ENCODE results near the gene ZNF157. TPM values are rescaled to one million over a fixed set of nuclear protein-coding genes. Genes with fewer than 3 reads are reported as not detected.

Gene ZNF157
- total RNA-seq, 1 donor: under 0.01 TPM

GRCh38 chrX:47420962-47421361, 50.6 kb downstream of the ZNF157 start:
- no peaks in the 10 kb centered on the region for H3K79me2 ChIP-seq (ENCODE audit: insufficient read depth, low read length)
- H3K4me3 ChIP-seq (ENCODE audit: insufficient read depth, low read length): no peak overlapping the region
- H3K27me3 ChIP-seq (ENCODE audit: insufficient read depth, low read length): no peaks in the 10 kb centered on the region
- H3K27ac ChIP-seq (ENCODE audit: low read depth, low read length): no peak overlapping the region
- no peaks in the 10 kb centered on the region for H3K4me1 ChIP-seq (ENCODE audit: insufficient read depth, low read length)
- DNase-seq (ENCODE audit: insufficient read length, low spot score, missing footprints): no peak
- H3K4me2 ChIP-seq (ENCODE audit: insufficient read depth, low read length): no peak overlapping the region
- TF ChIP-seq, protein P1, sequence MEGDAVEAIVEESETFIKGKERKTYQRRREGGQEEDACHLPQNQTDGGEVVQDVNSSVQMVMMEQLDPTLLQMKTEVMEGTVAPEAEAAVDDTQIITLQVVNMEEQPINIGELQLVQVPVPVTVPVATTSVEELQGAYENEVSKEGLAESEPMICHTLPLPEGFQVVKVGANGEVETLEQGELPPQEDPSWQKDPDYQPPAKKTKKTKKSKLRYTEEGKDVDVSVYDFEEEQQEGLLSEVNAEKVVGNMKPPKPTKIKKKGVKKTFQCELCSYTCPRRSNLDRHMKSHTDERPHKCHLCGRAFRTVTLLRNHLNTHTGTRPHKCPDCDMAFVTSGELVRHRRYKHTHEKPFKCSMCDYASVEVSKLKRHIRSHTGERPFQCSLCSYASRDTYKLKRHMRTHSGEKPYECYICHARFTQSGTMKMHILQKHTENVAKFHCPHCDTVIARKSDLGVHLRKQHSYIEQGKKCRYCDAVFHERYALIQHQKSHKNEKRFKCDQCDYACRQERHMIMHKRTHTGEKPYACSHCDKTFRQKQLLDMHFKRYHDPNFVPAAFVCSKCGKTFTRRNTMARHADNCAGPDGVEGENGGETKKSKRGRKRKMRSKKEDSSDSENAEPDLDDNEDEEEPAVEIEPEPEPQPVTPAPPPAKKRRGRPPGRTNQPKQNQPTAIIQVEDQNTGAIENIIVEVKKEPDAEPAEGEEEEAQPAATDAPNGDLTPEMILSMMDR (IDR thresholded peaks at IDR 0.05; ENCODE audit: extremely low read depth, low read depth, low read length): no peak
- no peaks in the 10 kb centered on the region for H3K36me3 ChIP-seq (ENCODE audit: insufficient read depth, low read length)
- H2AFZ ChIP-seq (ENCODE audit: low read length): no peak overlapping the region
- H3K9me3 ChIP-seq (ENCODE audit: low read depth, low read length): no peaks in the 10 kb centered on the region
- no peaks in the 10 kb centered on the region for H4K20me1 ChIP-seq (ENCODE audit: insufficient read depth, low read length)

DNA sequence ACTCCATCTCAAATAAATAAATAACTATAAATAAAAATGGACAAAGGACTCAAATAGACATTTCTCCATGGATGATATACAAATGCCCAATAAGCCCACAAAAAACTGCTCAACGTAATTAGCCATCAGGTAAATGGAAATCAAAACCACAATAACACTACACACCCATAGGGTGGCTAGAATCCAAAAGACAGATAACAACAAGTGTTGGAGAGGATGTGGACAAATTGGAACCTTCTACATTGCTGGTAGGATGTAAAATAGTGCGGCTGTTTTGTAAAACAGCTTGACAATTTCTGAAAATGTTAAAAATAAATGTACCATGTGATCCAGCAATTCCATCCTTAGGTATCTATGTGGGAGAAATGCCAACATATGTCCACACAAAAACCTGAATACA, 52.1 kb downstream of the ZNF157 start:
- no peaks in the 10 kb centered on the region for H3K4me1 ChIP-seq (ENCODE audit: insufficient read depth, low read length)
- no peaks in the 10 kb centered on the region for H3K79me2 ChIP-seq (ENCODE audit: insufficient read depth, low read length)
- H3K4me2 ChIP-seq (ENCODE audit: insufficient read depth, low read length): no peak overlapping the region
- TF ChIP-seq, protein P1 (IDR thresholded peaks at IDR 0.05; ENCODE audit: extremely low read depth, low read depth, low read length): no peak
- no peaks in the 10 kb centered on the region for H4K20me1 ChIP-seq (ENCODE audit: insufficient read depth, low read length)
- H2AFZ ChIP-seq (ENCODE audit: low read length): no peak overlapping the region
- no peak overlapping the region for H3K4me3 ChIP-seq (ENCODE audit: insufficient read depth, low read length)
- no peaks in the 10 kb centered on the region for H3K9me3 ChIP-seq (ENCODE audit: low read depth, low read length)
- DNase-seq (ENCODE audit: insufficient read length, low spot score, missing footprints): no peak
- H3K27me3 ChIP-seq (ENCODE audit: insufficient read depth, low read length): no peaks in the 10 kb centered on the region
- H3K27ac ChIP-seq (ENCODE audit: low read depth, low read length): no peak overlapping the region
- no peaks in the 10 kb centered on the region for H3K36me3 ChIP-seq (ENCODE audit: insufficient read depth, low read length)

DNA sequence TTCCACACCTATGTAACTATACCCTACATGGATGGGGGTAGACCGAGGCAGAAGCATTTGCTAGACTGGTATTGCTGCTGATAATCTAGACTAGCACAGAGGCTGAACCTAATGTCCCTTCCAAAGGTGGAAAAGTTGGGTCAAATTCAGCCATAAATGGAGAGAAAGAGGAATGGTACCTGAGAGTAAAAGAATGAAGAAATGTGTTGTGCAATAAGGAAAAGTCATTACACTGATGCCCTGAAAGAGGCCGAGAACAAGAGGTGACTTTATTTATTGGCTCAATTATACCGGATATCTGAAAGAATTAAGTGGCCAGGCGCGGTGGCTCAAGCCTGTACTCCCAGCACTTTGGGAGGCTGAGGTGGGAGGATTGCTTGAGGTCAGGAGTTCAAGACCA, 60.5 kb downstream of the ZNF157 start:
- no peaks in the 10 kb centered on the region for H3K4me1 ChIP-seq (ENCODE audit: insufficient read depth, low read length)
- H2AFZ ChIP-seq (ENCODE audit: low read length): no peak overlapping the region
- no peaks in the 10 kb centered on the region for H3K27me3 ChIP-seq (ENCODE audit: insufficient read depth, low read length)
- H3K79me2 ChIP-seq (ENCODE audit: insufficient read depth, low read length): no peaks in the 10 kb centered on the region
- H4K20me1 ChIP-seq (ENCODE audit: insufficient read depth, low read length): no peaks in the 10 kb centered on the region
- peaks cover 2% of the 10 kb centered on the region for H3K9me3 ChIP-seq (ENCODE audit: low read depth, low read length)
- H3K4me3 ChIP-seq (ENCODE audit: insufficient read depth, low read length): no peak overlapping the region
- no peaks in the 10 kb centered on the region for H3K36me3 ChIP-seq (ENCODE audit: insufficient read depth, low read length)
- no peak overlapping the region for H3K4me2 ChIP-seq (ENCODE audit: insufficient read depth, low read length)
- H3K27ac ChIP-seq (ENCODE audit: low read depth, low read length): no peak overlapping the region
- peak; percentile 76 for DNase-seq (ENCODE audit: insufficient read length, low spot score, missing footprints)
- TF ChIP-seq, protein P1 (IDR thresholded peaks at IDR 0.05; ENCODE audit: extremely low read depth, low read depth, low read length): no peak

GRCh38 chrX:47446431-47446830, 76.1 kb downstream of the ZNF157 start:
- no peaks in the 10 kb centered on the region for H4K20me1 ChIP-seq (ENCODE audit: insufficient read depth, low read length)
- H3K4me3 ChIP-seq (ENCODE audit: insufficient read depth, low read length): no peak overlapping the region
- no peak for DNase-seq (ENCODE audit: insufficient read length, low spot score, missing footprints)
- no peak overlapping the region for H3K4me2 ChIP-seq (ENCODE audit: insufficient read depth, low read length)
- TF ChIP-seq, protein P1 (IDR thresholded peaks at IDR 0.05; ENCODE audit: extremely low read depth, low read depth, low read length): no peak
- no peaks in the 10 kb centered on the region for H3K4me1 ChIP-seq (ENCODE audit: insufficient read depth, low read length)
- H3K27ac ChIP-seq (ENCODE audit: low read depth, low read length): no peak overlapping the region
- H2AFZ ChIP-seq (ENCODE audit: low read length): no peak overlapping the region
- H3K9me3 ChIP-seq (ENCODE audit: low read depth, low read length): peaks cover 28% of the 10 kb centered on the region
- H3K36me3 ChIP-seq (ENCODE audit: insufficient read depth, low read length): peaks cover 13% of the 10 kb centered on the region
- H3K27me3 ChIP-seq (ENCODE audit: insufficient read depth, low read length): no peaks in the 10 kb centered on the region
- no peaks in the 10 kb centered on the region for H3K79me2 ChIP-seq (ENCODE audit: insufficient read depth, low read length)
